SK-N-SH treated with all-trans-retinoic acid at 6 μM for 48 hours (cell line): ENCODE measurements around the gene RALA.
"Not testable (repeated sequence)": the region's sequence is repeated elsewhere in the genome, so short reads cannot be mapped to it uniquely, and the experiment has no call there.

ENCODE experiments used
- ATAC-seq: fragments of 200-7000 bp; cut with Tn5 transposase; 3 replicates; pipeline ENCODE4 v1.9.1; 2020; ENCODE audit warnings: mild to moderate bottlenecking, moderate library complexity
- ARNTL ChIP-seq: fragments of 450-650 bp; formaldehyde crosslinking; IDR thresholded peaks from 2 replicates; pipeline ENCODE4 v1.5.0; 2020; ENCODE audit warnings: low read depth, mild to moderate bottlenecking, moderate library complexity, borderline replicate concordance
- BACH2 ChIP-seq: fragments of 250-450 bp; sonication (Bioruptor Pico); IDR thresholded peaks from 2 replicates; pipeline ENCODE4 v1.9.0; 2021; ENCODE audit warnings: mild to moderate bottlenecking, borderline replicate concordance
- CSDC2 ChIP-seq: fragments of 250-450 bp; sonication (Bioruptor Pico); IDR thresholded peaks from 2 replicates; pipeline ENCODE4 v1.5.0; 2020; ENCODE audit warnings: mild to moderate bottlenecking, moderate library complexity
- CSRNP3 ChIP-seq: fragments of 250-450 bp; sonication (Bioruptor Pico); IDR thresholded peaks from 2 replicates; pipeline ENCODE4 v1.5.1; 2021; ENCODE audit warnings: mild to moderate bottlenecking, moderate library complexity
- ESRRG ChIP-seq: fragments of 250-450 bp; sonication (Bioruptor Pico); IDR thresholded peaks from 2 replicates; pipeline ENCODE4 v1.6.1; 2021; ENCODE audit warnings: mild to moderate bottlenecking
- GLIS3 ChIP-seq: fragments of 250-450 bp; sonication (Bioruptor Pico); IDR thresholded peaks from 2 replicates; pipeline ENCODE4 v1.5.0; 2020; ENCODE audit warnings: mild to moderate bottlenecking, moderate library complexity
- ISL1 ChIP-seq: fragments of 250-450 bp; sonication (Bioruptor Pico); IDR thresholded peaks from 2 replicates; pipeline ENCODE4 v2.1.2; 2022; ENCODE audit warnings: mild to moderate bottlenecking, moderate library complexity
- OSR1 ChIP-seq: fragments of 250-450 bp; sonication (Bioruptor Pico); IDR thresholded peaks from 2 replicates; pipeline ENCODE4 v1.8.0; 2022; ENCODE audit warnings: moderate library complexity, mild to moderate bottlenecking, inconsistent platforms
- PATZ1 ChIP-seq: fragments of 250-450 bp; sonication (Bioruptor Pico); IDR thresholded peaks from 2 replicates; pipeline ENCODE4 v1.8.0; 2020; ENCODE audit warnings: mild to moderate bottlenecking, moderate library complexity, borderline replicate concordance
- POU6F1 ChIP-seq: fragments of 250-450 bp; sonication (Bioruptor Pico); IDR thresholded peaks from 2 replicates; pipeline ENCODE4 v1.8.0; 2021; ENCODE audit warnings: low read depth, mild to moderate bottlenecking, moderate library complexity, borderline replicate concordance
- PPARA ChIP-seq: fragments of 250-450 bp; sonication (Bioruptor Pico); IDR thresholded peaks from 2 replicates; pipeline ENCODE4 v1.5.0; 2020; ENCODE audit warnings: mild to moderate bottlenecking, borderline replicate concordance
- RARB ChIP-seq: fragments of 250-450 bp; sonication (Bioruptor Pico); IDR thresholded peaks from 2 replicates; pipeline ENCODE4 v1.8.0; 2021; ENCODE audit warnings: mild to moderate bottlenecking, moderate library complexity
- SNAI2 ChIP-seq: fragments of 250-450 bp; sonication (Bioruptor Pico); IDR thresholded peaks from 2 replicates; pipeline ENCODE4 v1.5.0; 2020; ENCODE audit warnings: mild to moderate bottlenecking, moderate library complexity
- TCF4 ChIP-seq: fragments of 250-450 bp; sonication (Bioruptor Pico); IDR thresholded peaks from 2 replicates; pipeline ENCODE4 v1.8.0; 2021; ENCODE audit warnings: mild to moderate bottlenecking, moderate library complexity, borderline replicate concordance
- TOX ChIP-seq: fragments of 250-450 bp; sonication (Bioruptor Pico); IDR thresholded peaks from 2 replicates; pipeline ENCODE4 v1.8.0; 2021; ENCODE audit warnings: mild to moderate bottlenecking, moderate library complexity, borderline replicate concordance
- TSHZ2 ChIP-seq: fragments of 250-450 bp; sonication (Bioruptor Pico); IDR thresholded peaks from 2 replicates; pipeline ENCODE4 v1.5.0; 2020; ENCODE audit warnings: mild to moderate bottlenecking, moderate library complexity
- ZC3H10 ChIP-seq: fragments of 250-450 bp; sonication (Bioruptor Pico); IDR thresholded peaks from 2 replicates; pipeline ENCODE4 v1.5.1; 2021; ENCODE audit warnings: mild to moderate bottlenecking, moderate library complexity
- ZFP3 ChIP-seq: fragments of 250-450 bp; sonication (Bioruptor Pico); IDR thresholded peaks from 2 replicates; pipeline ENCODE4 v1.5.0; 2020; ENCODE audit warnings: mild to moderate bottlenecking, moderate library complexity
- ZNF565 ChIP-seq: fragments of 450-650 bp; formaldehyde crosslinking; conservative IDR thresholded peaks from 2 replicates; pipeline ENCODE4 v1.5.0; 2020; ENCODE audit warnings: low read depth, mild to moderate bottlenecking, moderate library complexity
- ZNF70 ChIP-seq: fragments of 450-650 bp; formaldehyde crosslinking; IDR thresholded peaks from 2 replicates; pipeline ENCODE4 v1.5.0; 2020; ENCODE audit warnings: mild to moderate bottlenecking, moderate library complexity
- ZNF8 ChIP-seq: fragments of 450-650 bp; formaldehyde crosslinking; IDR thresholded peaks from 2 replicates; pipeline ENCODE4 v1.5.0; 2020; ENCODE audit warnings: mild to moderate bottlenecking, moderate library complexity

RALA gene

DNA sequence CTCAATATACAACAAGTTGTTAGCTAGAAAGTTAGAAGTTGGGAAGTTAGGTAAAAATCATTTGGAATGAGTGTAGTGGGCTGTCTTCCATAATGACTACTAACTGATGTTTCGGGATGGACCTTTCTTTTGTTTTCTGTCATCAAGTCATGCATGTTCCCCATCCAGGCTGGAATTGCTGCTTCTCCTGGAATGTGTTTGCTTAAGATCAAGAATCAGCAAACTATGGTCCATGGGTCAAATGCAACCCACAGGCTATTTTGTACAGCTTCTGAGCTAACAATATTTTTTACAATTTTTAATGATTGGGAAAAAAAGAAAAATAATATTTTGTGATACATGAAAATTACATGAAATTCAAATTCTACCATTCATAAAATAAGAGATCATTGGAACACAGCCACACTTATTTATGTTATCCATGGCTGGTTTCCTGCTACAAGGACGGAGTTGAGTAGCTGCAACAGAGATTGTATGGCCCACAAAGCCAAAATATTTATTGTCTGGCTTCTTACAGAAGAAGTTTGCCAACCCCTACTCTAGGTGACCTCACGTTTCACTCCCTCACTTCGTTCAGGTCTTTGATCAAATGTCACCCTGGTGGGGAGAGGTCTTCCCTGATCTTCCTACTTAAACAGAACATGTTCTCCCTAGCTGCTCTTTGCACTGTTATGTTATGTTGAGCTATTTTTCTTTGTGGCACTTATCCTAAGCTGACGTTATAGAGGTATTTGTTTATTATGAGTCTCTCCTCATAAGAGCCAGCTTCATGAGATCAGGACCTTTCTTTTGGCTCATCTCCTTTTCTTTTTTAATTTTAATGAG is 127.1 kb downstream of the RALA start:
- TF ChIP-seq CSRNP3 (CRISPR knock-in tag) = no peak
- no peak for TF ChIP-seq GLIS3 (CRISPR knock-in tag)
- TF ChIP-seq RARB = no peak
- no peak for TF ChIP-seq ISL1 (CRISPR knock-in tag)
- no peak for TF ChIP-seq ZC3H10 (CRISPR knock-in tag)
- no peak for TF ChIP-seq ZNF8 (CRISPR knock-in tag)
- no peak for TF ChIP-seq ZNF70
- TF ChIP-seq SNAI2 = no peak
- TF ChIP-seq ZFP3 (CRISPR knock-in tag) = no peak
- no peak for TF ChIP-seq TSHZ2 (CRISPR knock-in tag)
- no peak for TF ChIP-seq PATZ1
- no peak for TF ChIP-seq ZNF565 (CRISPR knock-in tag)
- no peak for TF ChIP-seq OSR1 (CRISPR knock-in tag)
- TF ChIP-seq POU6F1 (CRISPR knock-in tag) = no peak
- TF ChIP-seq PPARA = no peak
- TF ChIP-seq TOX (CRISPR knock-in tag) = no peak
- TF ChIP-seq ARNTL (CRISPR knock-in tag) = no peak
- TF ChIP-seq TCF4 (CRISPR knock-in tag) = no peak
- no peak for TF ChIP-seq BACH2
- TF ChIP-seq ESRRG = no peak
- TF ChIP-seq, all 23 proteins: peak for 0

DNA sequence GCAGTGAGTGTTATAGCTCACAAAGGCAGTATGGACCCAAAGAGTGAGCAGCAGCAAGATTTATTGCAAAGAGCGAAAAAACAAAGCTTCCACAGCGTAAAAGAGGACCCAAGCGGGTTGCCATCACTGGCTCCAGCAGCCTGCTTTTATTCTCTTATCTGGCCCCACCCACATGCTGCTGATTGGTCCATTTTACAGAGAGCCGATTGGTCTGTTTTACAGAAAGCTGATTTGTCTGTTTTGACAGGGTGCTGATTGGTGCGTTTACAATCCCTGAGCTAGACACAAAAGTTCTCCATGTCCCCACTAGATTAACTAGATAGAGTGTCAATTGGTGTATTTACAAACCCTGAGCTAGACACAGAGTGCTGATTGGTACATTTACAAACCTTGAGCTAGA is 129.9 kb downstream of the RALA start:
- not testable (repeated sequence) for ATAC-seq

More for the DNA sequence above, 127.1 kb downstream of the RALA start:
- ATAC-seq = no peak

GRCh38 chr7:39753823-39754325 is 130.5 kb downstream of the RALA start:
- no peak for ATAC-seq
- TF ChIP-seq RARB (no peak), CSDC2 (CRISPR knock-in tag) (no peak), PATZ1 (no peak), ZFP3 (CRISPR knock-in tag) (no peak), CSRNP3 (CRISPR knock-in tag) (no peak), PPARA (no peak), SNAI2 (no peak), POU6F1 (CRISPR knock-in tag) (no peak), TOX (CRISPR knock-in tag) (no peak), BACH2 (no peak), ZNF8 (CRISPR knock-in tag) (no peak), ISL1 (CRISPR knock-in tag) (no peak), TCF4 (CRISPR knock-in tag) (no peak), ARNTL (CRISPR knock-in tag) (no peak), ZC3H10 (CRISPR knock-in tag) (no peak), OSR1 (CRISPR knock-in tag) (no peak)
